Panc1 (cell line): ENCODE measurements around the gene ZFAND4. TPM values are rescaled to one million over a fixed set of nuclear protein-coding genes. Genes with fewer than 3 reads are reported as not detected.

ENCODE experiments used
- ATAC-seq: fragments of 200-7000 bp; cut with Tn5 transposase; 2 replicates; pipeline ENCODE4 v1.9.1; 2020; ENCODE audit warnings: mild to moderate bottlenecking, moderate library complexity
- BruUV-seq: library from RNA; stranded (reverse); fragments of 400-500 nt; replicated peaks from 2 replicates; lab custom pipeline; 2021; lab: Mats Ljungman, UMichigan
- CTCF ChIA-PET: fragments of 300-600 bp; sonication (Branson Sonifier 250); formaldehyde crosslinking; loops from one replicate; lab custom pipeline; 2022; ENCODE audit warnings: antibody characterized with exemption; lab: Charles Lee
- POLR2A ChIA-PET: fragments of 300-600 bp; sonication (Branson Sonifier 250); formaldehyde crosslinking; loops from one replicate; lab custom pipeline; 2022; ENCODE audit warnings: antibody characterized with exemption; lab: Charles Lee
- DNase-seq: peaks from one replicate; pipeline ENCODE4 v3.0.0-alpha.2; 2010; ENCODE audit warnings: low read depth, low spot score
- H3K27ac ChIP-seq: 2 replicates; pipeline ENCODE4 v1.5.1; 2011; ENCODE audit warnings: mild to moderate bottlenecking, low read length, inconsistent platforms
- H3K27me3 ChIP-seq: fragments of 200-500 bp; sonication (Bioruptor generic); 2 replicates; pipeline ENCODE4 v1.6.0; 2014; ENCODE audit warnings: low read length, inconsistent platforms; ENCODE audit not compliant: control insufficient read depth, insufficient read depth
- H3K36me3 ChIP-seq: fragments of 200-500 bp; sonication (Bioruptor generic); 2 replicates; pipeline ENCODE4 v1.5.1; 2014; ENCODE audit warnings: inconsistent platforms, mild to moderate bottlenecking, low read length, moderate library complexity; ENCODE audit not compliant: control insufficient read depth, insufficient read depth
- H3K4me1 ChIP-seq: 2 replicates; pipeline ENCODE4 v1.5.1; 2011; ENCODE audit warnings: inconsistent platforms, mild to moderate bottlenecking, low read length, moderate library complexity; ENCODE audit not compliant: control insufficient read depth, insufficient read depth
- H3K4me3 ChIP-seq, 2 experiments: 2 replicates each; pipeline ENCODE4 v1.5.1; 2011 to 2012; ENCODE audit warnings: low read depth in 2 of 2, low read length in 2 of 2, mild to moderate bottlenecking in 2 of 2, inconsistent platforms in 1 of 2, moderate library complexity in 1 of 2
- H3K9me3 ChIP-seq: fragments of 200-500 bp; sonication (Bioruptor generic); 2 replicates; pipeline ENCODE4 v1.5.1; 2014; ENCODE audit warnings: low read depth, mild to moderate bottlenecking, inconsistent platforms, low read length, moderate library complexity; ENCODE audit not compliant: control insufficient read depth, insufficient read depth
- CTCF ChIP-seq: fragments of 450-650 bp; IDR thresholded peaks from 2 replicates; pipeline ENCODE4 v1.5.1; 2017; ENCODE audit warnings: mild to moderate bottlenecking
- POLR2AphosphoS5 ChIP-seq: IDR thresholded peaks from 2 replicates; pipeline ENCODE4 v1.6.1; 2012; ENCODE audit warnings: mild to moderate bottlenecking, low read depth, low read length, moderate library complexity
- REST ChIP-seq, 2 experiments: IDR thresholded peaks; 2 replicates each; pipeline ENCODE4 v1.6.1; 2011 to 2012; ENCODE audit warnings: low read depth in 2 of 2, control low read depth in 1 of 2, low read length in 1 of 2, mild to moderate bottlenecking in 1 of 2, moderate library complexity in 1 of 2; ENCODE audit not compliant: insufficient read depth in 1 of 2
- SIN3A ChIP-seq: IDR thresholded peaks from 2 replicates; pipeline ENCODE4 v1.6.1; 2012; ENCODE audit warnings: low read depth, mild to moderate bottlenecking, low read length, moderate library complexity, borderline replicate concordance; ENCODE audit not compliant: insufficient read depth
- TCF7L2 ChIP-seq: IDR thresholded peaks from 2 replicates; pipeline ENCODE4 v1.6.1; 2011; ENCODE audit warnings: mild to moderate bottlenecking, low read depth, low read length, inconsistent platforms
- in situ Hi-C: cut with HindIII; loops from 2 replicates; pipeline ENCODE4 v1.10.0; 2016; ENCODE audit warnings: low sequenced_read_pairs, low pct_unique_long_range_greater_than_20kb
- intact Hi-C: fragments of 100-400 bp; cut with micrococcal nuclease; formaldehyde crosslinking; loops from one replicate; pipeline ENCODE4 v1.10.0; 2022; ENCODE audit not compliant: unreplicated experiment
- total RNA-seq: library from RNA; stranded (reverse); gene quantifications from one replicate; pipeline ENCODE4 v1.2.1, GENCODE V29; 2021; ENCODE audit not compliant: unreplicated experiment

The ZFAND4 gene
- total RNA-seq, 1 experiment from 2014 or later, result 23.6 TPM

DNA sequence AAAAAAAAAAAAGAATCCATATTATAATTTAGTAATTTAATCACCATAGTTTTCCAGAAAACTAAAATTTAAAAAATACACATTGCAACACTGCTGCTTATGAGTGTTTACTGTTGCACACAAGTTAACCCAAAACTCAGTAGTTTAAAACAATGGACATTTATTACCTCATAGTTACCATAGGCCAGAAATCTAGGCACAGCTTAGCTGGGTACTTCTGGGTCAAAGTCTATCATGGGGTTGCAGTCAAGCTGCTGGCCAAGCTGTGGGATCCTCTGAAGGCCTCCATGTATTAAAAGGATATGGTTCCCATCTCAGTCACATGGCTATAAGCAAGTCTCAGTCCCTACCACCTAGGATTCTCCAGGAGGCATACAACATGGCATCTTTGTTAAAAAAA is 83.6 kb downstream of the ZFAND4 start:
- H3K27ac ChIP-seq, result no peak overlapping the region
- ATAC-seq (no peak), DNase-seq (no peak)
- H3K27me3 ChIP-seq, result no peaks in the 10 kb centered on the region
- CTCF ChIA-PET, result no interaction called here
- BruUV-seq, result no TSS peak
- POLR2A ChIA-PET, result no interaction called here
- no peaks in the 10 kb centered on the region for H3K36me3 ChIP-seq
- no peak for TF ChIP-seq REST (IDR thresholded peaks at IDR 0.05; ENCODE audit: insufficient read depth in 1 of 2, low read depth in 2 of 2, low read length in 1 of 2)
- no peak for TF ChIP-seq POLR2AphosphoS5
- TF ChIP-seq SIN3A, result no peak
- no peak for TF ChIP-seq TCF7L2
- no peak for TF ChIP-seq CTCF
- in situ Hi-C loops, result no loop called here
- peaks cover 18% of the 10 kb centered on the region for H3K4me1 ChIP-seq
- H3K4me3 ChIP-seq, result no peak overlapping the region
- peaks cover 32% of the 10 kb centered on the region; the same call in 1 of the 2 replicates for H3K9me3 ChIP-seq
- intact Hi-C loops, result loop anchor here (5.0 kb wide), 1 partner anchor 337 kb away; no protein-coding TSS in a partner anchor

GRCh38 chr10:45586028-45586824 is 86.3 kb downstream of the ZFAND4 start:
- POLR2A ChIA-PET, result interaction anchor here (0.6 kb wide), 1 partner anchor 14 kb away, joined by 4 read pairs; no protein-coding TSS in a partner anchor

More at GRCh38 chr10:45586028-45586824, 86.3 kb downstream of the ZFAND4 start:
- H3K27me3 ChIP-seq, result no peaks in the 10 kb centered on the region
- in situ Hi-C loops, result no loop called here
- TF ChIP-seq CTCF (no peak), REST (IDR thresholded peaks at IDR 0.05; ENCODE audit: insufficient read depth in 1 of 2, low read depth in 2 of 2, low read length in 1 of 2) (no peak), SIN3A (no peak), POLR2AphosphoS5 (no peak), TCF7L2 (no peak)
- H3K4me1 ChIP-seq, result peaks cover 17% of the 10 kb centered on the region
- no TSS peak for BruUV-seq
- H3K27ac ChIP-seq, result no peak overlapping the region
- H3K9me3 ChIP-seq, result peaks cover 32% of the 10 kb centered on the region; the same call in 1 of the 2 replicates
- intact Hi-C loops, result loop anchor here (5.0 kb wide), 1 partner anchor 334 kb away; no protein-coding TSS in a partner anchor
- CTCF ChIA-PET, result no interaction called here
- ATAC-seq (no peak), DNase-seq (no peak)
- no peak overlapping the region for H3K4me3 ChIP-seq
- H3K36me3 ChIP-seq, result no peaks in the 10 kb centered on the region
